Pancreas (tissue), 10 donors: ENCODE measurements around the gene HLX. TPM values are rescaled to one million over a fixed set of nuclear protein-coding genes. Genes with fewer than 3 reads are reported as not detected.
A peak's percentile ranks its signal among the peaks of the same experiment; 100 is the strongest.

Experiments used
- ATAC-seq, 4 donors: fragments of 200-7000 bp; cut with Tn5 transposase; one replicate each; pipeline versions ENCODE4 v1.8.0 to v1.9.1; 2020; ENCODE audit warnings: mild to moderate bottlenecking in 4 of 4, moderate library complexity in 4 of 4
- DNase-seq, 6 donors: peaks; one replicate each; pipeline ENCODE4 v3.0.0-alpha.2; 2020
- FAIRE-seq: peaks from 2 replicates; lab custom pipeline; 2012; peaks lifted over from hg19 to GRCh38; lab: Jason Lieb, UNC
- H3K27ac ChIP-seq, 4 donors: fragments of 200-600 bp; sonication (generic); 1 replicate in 3 of 4; 2 replicates in 1 of 4; pipeline versions ENCODE4 v1.5.0 to v1.8.0; 2020
- H3K27me3 ChIP-seq, 4 donors: fragments of 200-600 bp; one replicate each; pipeline ENCODE4 v1.8.0; 2021
- H3K36me3 ChIP-seq, 3 donors: fragments of 200-600 bp; sonication (generic) in 1 of 3; one replicate each; pipeline versions ENCODE4 v1.5.0 to v1.8.0; 2020 to 2021
- H3K4me1 ChIP-seq, 3 donors: fragments of 200-600 bp; one replicate each; pipeline ENCODE4 v1.8.0; 2021
- H3K4me3 ChIP-seq, 4 donors: fragments of 200-600 bp; sonication (generic) in 2 of 4; one replicate each; pipeline versions ENCODE4 v1.5.0 to v1.8.0; 2020 to 2021
- H3K9me3 ChIP-seq, 4 donors: fragments of 200-600 bp; one replicate each; pipeline ENCODE4 v1.8.0; 2021
- CTCF ChIP-seq, 4 donors: fragments of 200-600 bp; sonication (generic) in 3 of 4; IDR thresholded peaks; one replicate each; pipeline versions ENCODE4 v1.5.0 to v1.8.0; 2021; ENCODE audit warnings: antibody characterized with exemption in 4 of 4
- WGBS, 2 donors: extraction: QIAGEN DNeasy Blood & Tissue Kit; methylation state at CpG; one replicate each; pipeline ENCODE4 v1.1.7; 2013; 5-methylcytosine and 5-hydroxymethylcytosine counted together
- intact Hi-C, 3 donors: fragments of 100-400 bp; cut with DNase I; formaldehyde crosslinking; loops; one replicate each; pipeline versions ENCODE4 v1.11.1 to v1.14.2; 2022
- polyA plus RNA-seq, 2 donors: library from polyadenylated mRNA; stranded (reverse); fragments of 200-250 nt; gene quantifications; one replicate each; pipeline ENCODE4 v1.2.3, GENCODE V29; 2013
- total RNA-seq, 6 donors: library from RNA; stranded (reverse); fragmentation: NEBNext Ultra II Directional in 4 of 6; extraction: Animal tissue kit (Norgen Biotek cat#: 25700) in 4 of 6; gene quantifications; one replicate each; pipeline versions ENCODE4 v1.2.1 to v1.2.4, GENCODE V29; 2021 to 2023
- donor health status: healthy with polysubstance abuse.
- donor health status: DM: no; HTN: no; CAD: no; lungs with moderate emphysema.
- donor health status: DM: no; HTN: no; CAD: no.
- donor health status: control.
- donor health status: control.
- donor health status: Bipolar disorder and iron deficiency.
- donor health status: DM: yes; HTN: yes; CAD: no.
- donor health status: DM: no; HTN: no; CAD: no.
- donor health status: DM: no; HTN: no; CAD: no.
- donor health status: DM: yes; HTN: yes; CAD: no.

HLX gene
- total RNA-seq = 1 to 10 TPM in 4 of 6 donors, under 1 TPM in 2; 0.74 to 3.8 (median 1.9) TPM
- 1 to 10 TPM; 3.0 to 5.9 TPM for polyA plus RNA-seq

- peak within 1 kb of the TSS; percentile 64 to 80 (median 72) for H3K4me3 ChIP-seq
- DNase-seq (peak; percentile 58 to 86 (median 78)), ATAC-seq (peak; percentile 83 to 89 (median 86)), FAIRE-seq (peak; percentile 90)
- peaks cover 0 to 8% (median 7%) of the 10 kb centered on the region in 3 donors for H3K4me1 ChIP-seq
- 1% methylated on average over 24 to 26 of the region's 26 CpGs for WGBS, 2 donors
- TF ChIP-seq CTCF (IDR thresholded peaks at IDR 0.05) = no peak
- no peaks in the 10 kb centered on the region for H3K27me3 ChIP-seq
- H3K36me3 ChIP-seq = no peaks in the 10 kb centered on the region
- intact Hi-C loops = loop anchor here in 1 of 3 donors (10.0 kb wide), 2 partner anchors 326 to 556 kb away; no protein-coding TSS in a partner anchor
- H3K9me3 ChIP-seq = no peaks in the 10 kb centered on the region
- H3K27ac ChIP-seq = peak within 1 kb of the TSS; percentile 48 to 85 (median 74)
These were observed at the start of gene HLX for GRCh38 chr1:220879076-220879508. HLX (plus strand) TSS chr1:220879443; CDS start chr1:220879858, 415 bp downstream.

- no peak for ATAC-seq
- no peaks in the 10 kb centered on the region for H3K36me3 ChIP-seq
- no peaks in the 10 kb centered on the region for H3K9me3 ChIP-seq
- no peak for DNase-seq
- 87 to 89% methylated on average over 2 of the region's 2 CpGs for WGBS, 2 donors
- no peak overlapping the region for H3K4me3 ChIP-seq
- no peaks in the 10 kb centered on the region for H3K27me3 ChIP-seq
- intact Hi-C loops = no loop called here
- H3K27ac ChIP-seq = no peak overlapping the region
- no peaks in the 10 kb centered on the region for H3K4me1 ChIP-seq
- no peak for FAIRE-seq
- TF ChIP-seq CTCF (IDR thresholded peaks at IDR 0.05) = no peak
These were observed 45.8 kb upstream of the HLX start for GRCh38 chr1:220833436-220833835.

GRCh38 chr1:220834155-220834870 is 44.9 kb upstream of the HLX start:
- ATAC-seq = no peak
- H3K27me3 ChIP-seq = no peaks in the 10 kb centered on the region
- H3K27ac ChIP-seq = no peak overlapping the region
- H3K4me3 ChIP-seq = no peak overlapping the region
- H3K4me1 ChIP-seq = no peaks in the 10 kb centered on the region
- WGBS, 2 donors = 68 to 79% methylated on average over 4 of the region's 4 CpGs
- no peak for TF ChIP-seq CTCF (IDR thresholded peaks at IDR 0.05)
- no peak for DNase-seq
- H3K36me3 ChIP-seq = no peaks in the 10 kb centered on the region
- intact Hi-C loops = no loop called here
- FAIRE-seq = no peak
- no peaks in the 10 kb centered on the region for H3K9me3 ChIP-seq

GRCh38 chr1:220838578-220838977 is 40.7 kb upstream of the HLX start:
- Histone ChIP-seq H3K9me3 (no peaks in the 10 kb centered on the region), H3K36me3 (no peaks in the 10 kb centered on the region), H3K27ac (no peak overlapping the region), H3K4me1 (no peaks in the 10 kb centered on the region), H3K27me3 (no peaks in the 10 kb centered on the region), H3K4me3 (no peak overlapping the region)
- TF ChIP-seq CTCF (IDR thresholded peaks at IDR 0.05) = no peak
- DNase-seq = no peak
- WGBS, 2 donors = 82 to 83% methylated on average over 5 of the region's 5 CpGs
- no peak for ATAC-seq
- no peak for FAIRE-seq
- intact Hi-C loops = no loop called here

- Histone ChIP-seq H3K9me3 (no peaks in the 10 kb centered on the region), H3K36me3 (no peaks in the 10 kb centered on the region), H3K27me3 (no peaks in the 10 kb centered on the region), H3K4me1 (no peaks in the 10 kb centered on the region), H3K4me3 (no peak overlapping the region), H3K27ac (no peak overlapping the region)
- ATAC-seq (no peak), DNase-seq (no peak), FAIRE-seq (no peak)
- 53 to 58% methylated on average over 5 of the region's 5 CpGs for WGBS, 2 donors
- TF ChIP-seq CTCF (IDR thresholded peaks at IDR 0.05) = no peak
- intact Hi-C loops = no loop called here
These were observed 39.8 kb upstream of the HLX start for GRCh38 chr1:220839474-220839873.
